GM18526 (cell line): Measurements from ENCODE around the gene CACNA1H.

ENCODE experiments used
- POLR2A ChIP-seq: IDR thresholded peaks from 3 replicates; pipeline ENCODE4 v1.6.1; 2011; ENCODE audit not compliant: insufficient read length; ENCODE audit errors: extremely low read depth

The CACNA1H gene

DNA sequence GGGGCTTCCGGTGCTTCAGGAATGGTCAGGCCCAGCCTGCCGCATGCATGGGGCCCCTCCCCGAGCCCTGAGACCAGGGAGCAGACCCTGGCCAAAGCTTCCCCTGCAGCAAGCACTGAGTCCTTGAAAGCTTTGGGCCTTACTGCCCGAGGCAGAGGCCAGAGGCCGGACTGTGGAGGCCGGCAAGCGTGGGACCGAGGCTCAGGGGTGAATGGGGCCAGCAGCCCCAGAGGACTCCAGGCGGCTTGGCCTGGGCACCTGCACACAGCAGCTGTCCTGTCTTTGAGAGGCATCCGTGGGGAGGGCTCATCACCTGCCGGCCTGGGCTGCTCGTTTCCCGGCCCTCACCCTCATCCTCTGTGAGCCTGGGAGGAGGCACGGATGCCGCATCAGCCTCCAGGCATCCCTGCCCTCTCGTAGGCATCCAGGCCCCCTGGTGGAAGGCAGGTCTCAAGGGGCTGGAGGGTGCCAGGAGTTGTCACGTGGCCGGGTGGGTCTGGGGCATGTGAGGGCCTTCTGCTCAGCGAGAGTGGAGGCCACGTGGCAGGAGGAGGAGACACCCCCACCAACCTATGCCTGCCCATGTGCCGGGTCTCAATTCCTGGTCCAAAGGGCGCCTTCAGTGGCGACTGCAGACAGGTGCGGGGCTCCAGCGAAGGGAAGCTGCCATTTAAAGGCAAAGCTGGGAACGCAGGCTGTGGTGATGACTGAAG lies 31.4 kb downstream of the CACNA1H start:
- no peak for TF ChIP-seq POLR2A

DNA sequence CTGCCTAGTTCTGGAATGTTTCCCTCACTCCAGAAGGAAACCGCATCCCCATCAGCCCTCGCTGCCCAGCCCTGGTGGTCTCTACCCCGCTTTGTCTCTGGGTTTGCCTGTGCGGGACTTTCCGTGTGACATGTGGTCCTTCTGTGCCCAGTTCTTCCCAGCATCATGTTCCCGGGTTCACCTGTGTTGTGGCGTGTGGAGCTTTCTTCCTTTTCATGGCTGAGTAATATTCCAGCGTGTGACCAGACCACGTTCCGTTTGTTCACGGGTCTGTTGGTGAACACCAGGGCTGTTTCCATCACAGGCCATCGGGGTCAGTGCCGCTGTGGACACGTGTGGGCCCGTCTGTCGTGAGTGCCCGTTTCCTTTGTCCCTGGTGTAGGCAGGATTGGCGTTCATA lies 32.1 kb downstream of the CACNA1H start:
- no peak for TF ChIP-seq POLR2A

DNA sequence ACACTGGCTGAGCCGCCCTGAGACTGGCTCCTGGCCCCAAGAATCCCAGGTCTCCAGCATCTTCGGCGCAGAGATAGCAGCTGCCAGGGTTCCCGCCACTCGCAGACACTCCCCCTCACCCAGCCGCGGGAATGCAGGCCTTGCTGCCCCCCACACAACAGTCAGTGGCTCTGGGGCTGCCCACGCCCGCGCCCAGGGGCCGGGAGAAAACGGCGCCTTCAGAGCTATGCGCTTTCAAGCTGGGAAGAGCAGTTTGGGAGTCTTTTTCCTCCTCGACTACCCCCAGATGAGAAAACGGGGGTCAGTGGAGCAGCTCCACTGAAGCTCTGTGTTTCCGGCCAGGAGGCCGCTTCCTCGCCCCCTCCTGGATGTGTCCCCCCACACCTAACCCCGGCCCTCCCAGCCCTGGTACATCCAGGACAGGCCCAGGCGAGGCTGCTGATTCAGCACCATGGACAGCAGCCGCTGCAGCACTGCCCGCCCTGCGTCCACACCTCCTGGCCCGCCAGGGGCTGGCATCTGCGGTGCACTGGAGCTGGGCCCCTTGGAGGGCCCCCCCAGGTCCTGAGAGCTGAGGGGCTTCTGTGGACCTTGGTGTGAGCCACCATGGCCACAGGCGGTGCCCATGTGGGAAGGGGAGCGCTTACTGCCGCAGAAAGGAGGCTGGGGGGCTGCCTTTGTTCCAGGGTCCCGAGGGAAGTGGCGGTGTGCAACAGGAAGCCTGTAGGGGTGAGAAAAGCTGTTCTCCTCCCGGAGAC lies 35.7 kb downstream of the CACNA1H start:
- TF ChIP-seq POLR2A = no peak

DNA sequence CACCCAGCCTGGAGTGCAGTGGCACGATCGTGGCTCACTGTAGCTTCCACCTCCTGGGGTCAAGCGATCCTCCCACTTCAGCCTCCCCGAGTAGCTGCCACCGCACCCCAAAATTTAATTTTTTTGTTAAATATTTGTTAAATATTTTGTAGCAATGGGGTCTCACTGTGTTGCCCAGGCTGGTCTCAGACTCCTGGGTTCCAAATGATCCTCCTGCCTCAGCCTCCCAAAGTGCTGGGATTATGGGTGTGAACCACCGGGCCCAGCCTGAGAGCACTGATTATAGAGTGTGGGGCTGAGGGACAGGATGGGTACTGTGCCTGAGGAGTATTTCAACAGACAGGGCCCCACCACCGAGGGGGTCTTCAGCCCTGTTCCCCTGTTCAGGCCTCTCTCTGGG lies 36.5 kb downstream of the CACNA1H start:
- TF ChIP-seq POLR2A = no peak

GRCh38 chr16:1192384-1193073 lies 39.6 kb downstream of the CACNA1H start:
- no peak for TF ChIP-seq POLR2A

DNA sequence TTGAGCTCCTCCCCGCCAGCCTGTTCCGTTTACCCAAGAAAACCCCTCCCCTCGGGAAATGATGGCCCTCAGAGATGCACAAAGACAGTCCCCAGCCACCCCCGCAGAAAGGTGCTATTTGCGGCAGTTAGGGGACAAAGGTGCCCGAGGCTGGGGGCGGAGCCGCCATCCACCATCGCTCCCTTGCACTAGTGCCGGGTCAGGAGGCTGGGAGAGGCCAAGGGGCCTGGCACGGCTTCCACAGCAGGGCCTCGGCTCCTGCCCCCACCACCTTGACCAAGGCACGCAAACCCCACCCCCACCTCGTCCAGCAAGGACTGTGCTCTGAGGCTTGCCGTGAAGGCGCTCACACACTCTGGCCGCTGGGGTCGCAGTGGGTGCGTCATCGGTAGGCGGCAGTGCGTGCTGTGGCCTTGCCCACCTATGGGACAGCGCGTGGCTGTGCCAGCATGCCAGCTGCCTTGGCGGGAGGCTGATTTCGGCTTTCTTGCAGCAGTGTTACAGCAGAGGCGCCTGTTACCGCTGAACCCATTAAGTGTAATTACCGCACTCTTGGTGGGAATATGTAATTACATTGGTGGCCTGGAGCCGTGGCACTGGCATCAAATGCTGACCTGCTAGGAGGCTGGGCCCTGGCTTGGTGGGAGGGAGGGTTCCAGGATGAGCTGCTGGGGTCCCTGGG lies 40.4 kb downstream of the CACNA1H start:
- TF ChIP-seq POLR2A = no peak

DNA sequence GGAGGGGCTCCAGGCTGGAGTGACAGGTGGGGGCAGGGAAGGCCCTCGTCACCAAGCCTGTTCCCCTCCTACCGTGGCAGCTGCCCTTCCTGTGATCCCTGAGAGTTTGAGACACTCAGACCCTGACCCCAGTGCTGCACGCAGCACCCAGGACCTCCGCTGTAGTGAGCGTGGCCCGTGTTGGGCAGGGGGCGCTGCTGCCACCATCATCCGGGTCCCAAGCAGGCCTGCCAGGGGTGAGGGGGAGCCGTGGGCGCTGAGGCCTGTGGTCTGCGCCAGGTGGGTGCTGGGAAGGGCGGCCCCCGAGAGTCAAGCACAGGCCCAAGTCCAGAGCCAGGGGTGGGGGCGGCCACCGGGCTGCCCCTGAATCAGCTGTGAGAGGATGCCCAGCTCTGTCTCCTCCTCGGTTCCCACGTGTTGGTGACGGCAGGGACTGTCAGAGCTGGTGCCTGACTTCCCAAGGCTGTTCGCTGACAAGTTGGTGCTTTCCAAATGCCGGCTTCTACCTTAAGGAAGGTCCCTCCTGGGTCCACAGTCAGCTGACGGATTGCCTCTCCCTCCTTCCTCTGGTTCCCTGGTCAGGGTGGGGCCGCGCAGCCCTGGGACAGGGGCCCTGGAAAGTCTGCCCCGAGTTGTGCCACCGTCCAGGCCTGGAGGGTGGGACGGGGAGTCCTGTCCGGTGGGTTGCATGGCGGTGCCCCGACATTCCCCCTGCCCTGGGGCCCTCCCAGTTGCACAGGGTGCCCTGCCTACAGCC lies 41.1 kb downstream of the CACNA1H start:
- no peak for TF ChIP-seq POLR2A

- TF ChIP-seq POLR2A = no peak
Observed at GRCh38 chr16:1194665-1195392, 41.9 kb downstream of the CACNA1H start.

GRCh38 chr16:1195393-1195666 lies 42.4 kb downstream of the CACNA1H start:
- TF ChIP-seq POLR2A = no peak

- TF ChIP-seq POLR2A = no peak
Observed at GRCh38 chr16:1196494-1196893, 43.6 kb downstream of the CACNA1H start.

GRCh38 chr16:1197237-1197866 lies 44.4 kb downstream of the CACNA1H start:
- no peak for TF ChIP-seq POLR2A

GRCh38 chr16:1198194-1198593 lies 45.3 kb downstream of the CACNA1H start:
- no peak for TF ChIP-seq POLR2A

- TF ChIP-seq POLR2A = no peak
Observed at GRCh38 chr16:1199347-1200013, 46.6 kb downstream of the CACNA1H start.
